GM18502 (cell line): ENCODE measurements around the gene TSPAN9.
"Not testable (repeated sequence)": the region's sequence is repeated elsewhere in the genome, so short reads cannot be mapped to it uniquely, and the experiment has no call there.

Source experiments
- ATAC-seq: cut with Tn5 transposase; IDR thresholded peaks from one replicate; pipeline ENCODE4 v1.9.1; 2021; ENCODE audit warnings: mild to moderate bottlenecking; ENCODE audit not compliant: unreplicated experiment, poor library complexity

TSPAN9 gene

GRCh38 chr12:3043406-3043805, 33.8 kb upstream of the TSPAN9 start:
- ATAC-seq = no peak

- no peak for ATAC-seq
These were observed 33.0 kb upstream of the TSPAN9 start for GRCh38 chr12:3044141-3044630.

GRCh38 chr12:3045494-3045893, 31.7 kb upstream of the TSPAN9 start:
- no peak for ATAC-seq

GRCh38 chr12:3045989-3046388, 31.2 kb upstream of the TSPAN9 start:
- ATAC-seq = no peak

- ATAC-seq = no peak
These were observed 30.6 kb upstream of the TSPAN9 start for GRCh38 chr12:3046441-3047200.

GRCh38 chr12:3047961-3048360, 29.2 kb upstream of the TSPAN9 start:
- ATAC-seq = no peak

GRCh38 chr12:3048540-3048939, 28.6 kb upstream of the TSPAN9 start:
- ATAC-seq = no peak

- no peak for ATAC-seq
These were observed 28.0 kb upstream of the TSPAN9 start for GRCh38 chr12:3049176-3049575.

GRCh38 chr12:3049611-3050249, 27.4 kb upstream of the TSPAN9 start:
- ATAC-seq = no peak

GRCh38 chr12:3054374-3054773, 22.8 kb upstream of the TSPAN9 start:
- no peak for ATAC-seq

GRCh38 chr12:3055026-3055703, 22.0 kb upstream of the TSPAN9 start:
- no peak for ATAC-seq

GRCh38 chr12:3055704-3056467, 21.3 kb upstream of the TSPAN9 start:
- ATAC-seq = no peak

GRCh38 chr12:3061059-3061458, 16.1 kb upstream of the TSPAN9 start:
- ATAC-seq = no peak

- ATAC-seq = no peak
These were observed 15.5 kb upstream of the TSPAN9 start for GRCh38 chr12:3061501-3062215.

GRCh38 chr12:3065300-3065699, 11.9 kb upstream of the TSPAN9 start:
- ATAC-seq = no peak

- ATAC-seq = not testable (repeated sequence)
These were observed 11.3 kb upstream of the TSPAN9 start for GRCh38 chr12:3065846-3066245.

GRCh38 chr12:3069714-3070113, 7.5 kb upstream of the TSPAN9 start:
- no peak for ATAC-seq

GRCh38 chr12:3071107-3071506, 6.1 kb upstream of the TSPAN9 start:
- ATAC-seq = no peak

GRCh38 chr12:3071710-3072109, 5.5 kb upstream of the TSPAN9 start:
- no peak for ATAC-seq
